HEK293 (cell line): ENCODE measurements around the gene RHOG.
A peak's percentile ranks its signal among the peaks of the same experiment; 100 is the strongest.

Experiments
- BCL11A ChIP-seq: fragments of 450-650 bp; formaldehyde crosslinking; IDR thresholded peaks from 2 replicates; pipeline ENCODE4 v1.5.1; 2016; ENCODE audit warnings: low read depth, missing biosample characterization, missing genetic modification characterization
- KLF1 ChIP-seq: fragments of 450-650 bp; formaldehyde crosslinking; IDR thresholded peaks from 2 replicates; pipeline ENCODE4 v1.5.1; 2016; ENCODE audit warnings: missing biosample characterization, missing genetic modification characterization
- KLF10 ChIP-seq: fragments of 450-650 bp; IDR thresholded peaks from 2 replicates; pipeline ENCODE4 v1.5.1; 2018; ENCODE audit warnings: missing biosample characterization, mild to moderate bottlenecking, missing genetic modification characterization
- KLF16 ChIP-seq: fragments of 450-650 bp; formaldehyde crosslinking; IDR thresholded peaks from 2 replicates; pipeline ENCODE4 v1.5.1; 2017; ENCODE audit warnings: missing biosample characterization, missing genetic modification characterization
- TRIM28 ChIP-seq: IDR thresholded peaks from 2 replicates; pipeline ENCODE4 v1.6.1; 2011; ENCODE audit warnings: low read length, control low read depth, borderline replicate concordance
- ZBTB1 ChIP-seq: fragments of 450-650 bp; formaldehyde crosslinking; IDR thresholded peaks from 2 replicates; pipeline ENCODE4 v1.5.1; 2016; ENCODE audit warnings: missing biosample characterization, missing genetic modification characterization
- ZBTB7A ChIP-seq: fragments of 450-650 bp; formaldehyde crosslinking; IDR thresholded peaks from 2 replicates; pipeline ENCODE4 v1.5.1; 2016; ENCODE audit warnings: low read depth, missing biosample characterization, missing genetic modification characterization
- ZEB2 ChIP-seq: fragments of 450-650 bp; formaldehyde crosslinking; IDR thresholded peaks from 2 replicates; pipeline ENCODE4 v1.5.1; 2016; ENCODE audit warnings: missing biosample characterization, missing genetic modification characterization
- ZNF140 ChIP-seq: fragments of 450-650 bp; formaldehyde crosslinking; IDR thresholded peaks from 2 replicates; pipeline ENCODE4 v1.5.1; 2016; ENCODE audit warnings: missing biosample characterization, missing genetic modification characterization
- ZNF146 ChIP-seq: fragments of 450-650 bp; formaldehyde crosslinking; IDR thresholded peaks from 2 replicates; pipeline ENCODE4 v1.5.1; 2016; ENCODE audit warnings: missing biosample characterization, missing genetic modification characterization
- ZNF169 ChIP-seq: fragments of 450-650 bp; formaldehyde crosslinking; IDR thresholded peaks from 2 replicates; pipeline ENCODE4 v1.5.1; 2016; ENCODE audit warnings: missing biosample characterization, missing genetic modification characterization
- ZNF239 ChIP-seq: fragments of 450-650 bp; formaldehyde crosslinking; IDR thresholded peaks from 2 replicates; pipeline ENCODE4 v1.5.1; 2016; ENCODE audit warnings: missing biosample characterization, missing genetic modification characterization
- ZNF366 ChIP-seq: fragments of 450-650 bp; formaldehyde crosslinking; conservative IDR thresholded peaks from 2 replicates; pipeline ENCODE4 v1.5.1; 2016; ENCODE audit warnings: missing biosample characterization, missing genetic modification characterization
- ZNF549 ChIP-seq: fragments of 450-650 bp; IDR thresholded peaks from 2 replicates; pipeline ENCODE4 v1.5.1; 2018; ENCODE audit warnings: missing biosample characterization, missing genetic modification characterization, mild to moderate bottlenecking, inconsistent platforms, moderate library complexity
- ZNF596 ChIP-seq: fragments of 450-650 bp; IDR thresholded peaks from 2 replicates; pipeline ENCODE4 v1.5.0; 2018; ENCODE audit warnings: missing biosample characterization, mild to moderate bottlenecking, missing genetic modification characterization, moderate library complexity
- ZNF629 ChIP-seq: fragments of 450-650 bp; formaldehyde crosslinking; IDR thresholded peaks from 2 replicates; pipeline ENCODE4 v1.5.1; 2017; ENCODE audit warnings: missing biosample characterization, missing genetic modification characterization
- ZSCAN16 ChIP-seq: fragments of 450-650 bp; formaldehyde crosslinking; IDR thresholded peaks from 2 replicates; pipeline ENCODE4 v1.5.1; 2016; ENCODE audit warnings: missing biosample characterization, missing genetic modification characterization
- TF ChIP-seq, protein P1 (sequence below): fragments of 450-650 bp; formaldehyde crosslinking; IDR thresholded peaks from 2 replicates; pipeline ENCODE4 v1.5.1; 2017; ENCODE audit warnings: missing biosample characterization, missing genetic modification characterization
- TF ChIP-seq, protein P2 (sequence below): fragments of 450-650 bp; formaldehyde crosslinking; IDR thresholded peaks from 2 replicates; pipeline ENCODE4 v1.5.1; 2016; ENCODE audit warnings: missing biosample characterization, missing genetic modification characterization
- TF ChIP-seq, protein P3 (sequence below): fragments of 450-650 bp; formaldehyde crosslinking; IDR thresholded peaks from 2 replicates; pipeline ENCODE4 v1.5.1; 2016; ENCODE audit warnings: missing biosample characterization, missing genetic modification characterization
- TF ChIP-seq, protein P4 (sequence below): fragments of 450-650 bp; IDR thresholded peaks from 2 replicates; pipeline ENCODE4 v1.5.1; 2018; ENCODE audit warnings: missing biosample characterization, missing genetic modification characterization
- TF ChIP-seq, protein P5 (sequence below): fragments of 450-650 bp; formaldehyde crosslinking; IDR thresholded peaks from 2 replicates; pipeline ENCODE4 v1.5.1; 2017; ENCODE audit warnings: missing biosample characterization, missing genetic modification characterization
- TF ChIP-seq, protein P6 (sequence below): fragments of 450-650 bp; formaldehyde crosslinking; IDR thresholded peaks from 2 replicates; pipeline ENCODE4 v1.5.1; 2017; ENCODE audit warnings: missing biosample characterization, missing genetic modification characterization
- TF ChIP-seq, protein P7 (sequence below): fragments of 450-650 bp; formaldehyde crosslinking; conservative IDR thresholded peaks from 2 replicates; pipeline ENCODE4 v1.5.1; 2016; ENCODE audit warnings: low read depth, missing biosample characterization, missing genetic modification characterization
- TF ChIP-seq, protein P8 (sequence below): IDR thresholded peaks from 2 replicates; pipeline ENCODE4 v1.6.1; 2011; ENCODE audit warnings: mild to moderate bottlenecking, low read depth, low read length, borderline replicate concordance

RHOG gene

DNA sequence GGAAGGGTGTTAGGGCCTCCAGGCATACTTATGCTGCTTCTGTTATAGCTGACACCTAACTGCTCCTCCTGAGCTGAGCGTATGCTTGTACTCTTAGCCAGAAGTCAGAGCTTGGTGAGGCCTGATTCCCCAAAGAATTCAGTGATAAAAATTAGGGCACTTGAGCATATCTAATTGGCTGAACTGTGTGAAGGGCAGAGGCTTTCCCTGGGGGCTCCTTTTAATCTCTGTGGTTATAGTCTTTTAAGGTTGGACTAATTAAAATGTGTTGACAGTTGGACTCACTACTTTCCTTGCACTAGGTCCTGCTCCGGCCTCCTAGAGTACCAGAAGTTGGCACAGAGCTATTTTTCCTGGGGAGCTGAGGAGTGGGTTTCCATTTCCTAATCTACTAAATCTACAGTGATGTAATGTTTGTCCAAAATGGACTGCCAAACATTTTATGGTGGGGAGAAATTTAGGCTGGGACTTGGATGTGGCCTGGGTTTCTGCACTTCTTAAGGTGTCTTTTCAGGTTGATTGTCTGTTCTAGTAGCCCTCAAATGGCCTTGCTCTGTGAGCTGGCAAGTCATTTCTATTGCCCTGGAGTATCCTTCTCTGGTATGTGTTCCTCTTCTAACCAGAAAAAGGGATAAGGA is 33.1 kb upstream of the RHOG start (continued):
- no peak for TF ChIP-seq BCL11A (tag by site-specific recombination)
- no peak for TF ChIP-seq ZNF549 (tag by site-specific recombination)
- no peak for TF ChIP-seq ZNF596 (tag by site-specific recombination)
- no peak for TF ChIP-seq ZNF239 (tag by site-specific recombination)
- TF ChIP-seq ZNF169 (tag by site-specific recombination): no peak
- TF ChIP-seq, protein P1, sequence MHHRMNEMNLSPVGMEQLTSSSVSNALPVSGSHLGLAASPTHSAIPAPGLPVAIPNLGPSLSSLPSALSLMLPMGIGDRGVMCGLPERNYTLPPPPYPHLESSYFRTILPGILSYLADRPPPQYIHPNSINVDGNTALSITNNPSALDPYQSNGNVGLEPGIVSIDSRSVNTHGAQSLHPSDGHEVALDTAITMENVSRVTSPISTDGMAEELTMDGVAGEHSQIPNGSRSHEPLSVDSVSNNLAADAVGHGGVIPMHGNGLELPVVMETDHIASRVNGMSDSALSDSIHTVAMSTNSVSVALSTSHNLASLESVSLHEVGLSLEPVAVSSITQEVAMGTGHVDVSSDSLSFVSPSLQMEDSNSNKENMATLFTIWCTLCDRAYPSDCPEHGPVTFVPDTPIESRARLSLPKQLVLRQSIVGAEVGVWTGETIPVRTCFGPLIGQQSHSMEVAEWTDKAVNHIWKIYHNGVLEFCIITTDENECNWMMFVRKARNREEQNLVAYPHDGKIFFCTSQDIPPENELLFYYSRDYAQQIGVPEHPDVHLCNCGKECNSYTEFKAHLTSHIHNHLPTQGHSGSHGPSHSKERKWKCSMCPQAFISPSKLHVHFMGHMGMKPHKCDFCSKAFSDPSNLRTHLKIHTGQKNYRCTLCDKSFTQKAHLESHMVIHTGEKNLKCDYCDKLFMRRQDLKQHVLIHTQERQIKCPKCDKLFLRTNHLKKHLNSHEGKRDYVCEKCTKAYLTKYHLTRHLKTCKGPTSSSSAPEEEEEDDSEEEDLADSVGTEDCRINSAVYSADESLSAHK (tag by site-specific recombination): peak; percentile 67
- no peak for TF ChIP-seq ZSCAN16 (tag by site-specific recombination)
- TF ChIP-seq ZNF366 (tag by site-specific recombination): peak; percentile 48; the same call in 1 of the 2 replicates
- no peak for TF ChIP-seq KLF16
- TF ChIP-seq TRIM28: peak; percentile 56; the same call in 1 of the 2 replicates
- TF ChIP-seq, protein P2, sequence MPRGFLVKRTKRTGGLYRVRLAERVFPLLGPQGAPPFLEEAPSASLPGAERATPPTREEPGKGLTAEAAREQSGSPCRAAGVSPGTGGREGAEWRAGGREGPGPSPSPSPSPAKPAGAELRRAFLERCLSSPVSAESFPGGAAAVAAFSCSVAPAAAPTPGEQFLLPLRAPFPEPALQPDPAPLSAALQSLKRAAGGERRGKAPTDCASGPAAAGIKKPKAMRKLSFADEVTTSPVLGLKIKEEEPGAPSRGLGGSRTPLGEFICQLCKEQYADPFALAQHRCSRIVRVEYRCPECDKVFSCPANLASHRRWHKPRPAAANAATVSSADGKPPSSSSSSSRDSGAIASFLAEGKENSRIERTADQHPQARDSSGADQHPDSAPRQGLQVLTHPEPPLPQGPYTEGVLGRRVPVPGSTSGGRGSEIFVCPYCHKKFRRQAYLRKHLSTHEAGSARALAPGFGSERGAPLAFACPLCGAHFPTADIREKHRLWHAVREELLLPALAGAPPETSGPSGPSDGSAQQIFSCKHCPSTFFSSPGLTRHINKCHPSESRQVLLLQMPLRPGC (tag by site-specific recombination): no peak
- TF ChIP-seq ZBTB7A: no peak
- no peak for TF ChIP-seq ZNF140 (tag by site-specific recombination)
- TF ChIP-seq, protein P3, sequence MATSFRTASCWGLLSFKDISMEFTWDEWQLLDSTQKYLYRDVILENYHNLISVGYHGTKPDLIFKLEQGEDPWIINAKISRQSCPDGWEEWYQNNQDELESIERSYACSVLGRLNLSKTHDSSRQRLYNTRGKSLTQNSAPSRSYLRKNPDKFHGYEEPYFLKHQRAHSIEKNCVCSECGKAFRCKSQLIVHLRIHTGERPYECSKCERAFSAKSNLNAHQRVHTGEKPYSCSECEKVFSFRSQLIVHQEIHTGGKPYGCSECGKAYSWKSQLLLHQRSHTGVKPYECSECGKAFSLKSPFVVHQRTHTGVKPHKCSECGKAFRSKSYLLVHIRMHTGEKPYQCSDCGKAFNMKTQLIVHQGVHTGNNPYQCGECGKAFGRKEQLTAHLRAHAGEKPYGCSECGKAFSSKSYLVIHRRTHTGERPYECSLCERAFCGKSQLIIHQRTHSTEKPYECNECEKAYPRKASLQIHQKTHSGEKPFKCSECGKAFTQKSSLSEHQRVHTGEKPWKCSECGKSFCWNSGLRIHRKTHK: no peak
- TF ChIP-seq, protein P4, sequence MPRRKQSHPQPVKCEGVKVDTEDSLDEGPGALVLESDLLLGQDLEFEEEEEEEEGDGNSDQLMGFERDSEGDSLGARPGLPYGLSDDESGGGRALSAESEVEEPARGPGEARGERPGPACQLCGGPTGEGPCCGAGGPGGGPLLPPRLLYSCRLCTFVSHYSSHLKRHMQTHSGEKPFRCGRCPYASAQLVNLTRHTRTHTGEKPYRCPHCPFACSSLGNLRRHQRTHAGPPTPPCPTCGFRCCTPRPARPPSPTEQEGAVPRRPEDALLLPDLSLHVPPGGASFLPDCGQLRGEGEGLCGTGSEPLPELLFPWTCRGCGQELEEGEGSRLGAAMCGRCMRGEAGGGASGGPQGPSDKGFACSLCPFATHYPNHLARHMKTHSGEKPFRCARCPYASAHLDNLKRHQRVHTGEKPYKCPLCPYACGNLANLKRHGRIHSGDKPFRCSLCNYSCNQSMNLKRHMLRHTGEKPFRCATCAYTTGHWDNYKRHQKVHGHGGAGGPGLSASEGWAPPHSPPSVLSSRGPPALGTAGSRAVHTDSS (tag by site-specific recombination): no peak
- TF ChIP-seq, protein P5, sequence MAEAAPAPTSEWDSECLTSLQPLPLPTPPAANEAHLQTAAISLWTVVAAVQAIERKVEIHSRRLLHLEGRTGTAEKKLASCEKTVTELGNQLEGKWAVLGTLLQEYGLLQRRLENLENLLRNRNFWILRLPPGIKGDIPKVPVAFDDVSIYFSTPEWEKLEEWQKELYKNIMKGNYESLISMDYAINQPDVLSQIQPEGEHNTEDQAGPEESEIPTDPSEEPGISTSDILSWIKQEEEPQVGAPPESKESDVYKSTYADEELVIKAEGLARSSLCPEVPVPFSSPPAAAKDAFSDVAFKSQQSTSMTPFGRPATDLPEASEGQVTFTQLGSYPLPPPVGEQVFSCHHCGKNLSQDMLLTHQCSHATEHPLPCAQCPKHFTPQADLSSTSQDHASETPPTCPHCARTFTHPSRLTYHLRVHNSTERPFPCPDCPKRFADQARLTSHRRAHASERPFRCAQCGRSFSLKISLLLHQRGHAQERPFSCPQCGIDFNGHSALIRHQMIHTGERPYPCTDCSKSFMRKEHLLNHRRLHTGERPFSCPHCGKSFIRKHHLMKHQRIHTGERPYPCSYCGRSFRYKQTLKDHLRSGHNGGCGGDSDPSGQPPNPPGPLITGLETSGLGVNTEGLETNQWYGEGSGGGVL (tag by site-specific recombination): no peak
- no peak for TF ChIP-seq KLF1 (tag by site-specific recombination)
- TF ChIP-seq KLF10: peak; percentile 82
- TF ChIP-seq, protein P6, sequence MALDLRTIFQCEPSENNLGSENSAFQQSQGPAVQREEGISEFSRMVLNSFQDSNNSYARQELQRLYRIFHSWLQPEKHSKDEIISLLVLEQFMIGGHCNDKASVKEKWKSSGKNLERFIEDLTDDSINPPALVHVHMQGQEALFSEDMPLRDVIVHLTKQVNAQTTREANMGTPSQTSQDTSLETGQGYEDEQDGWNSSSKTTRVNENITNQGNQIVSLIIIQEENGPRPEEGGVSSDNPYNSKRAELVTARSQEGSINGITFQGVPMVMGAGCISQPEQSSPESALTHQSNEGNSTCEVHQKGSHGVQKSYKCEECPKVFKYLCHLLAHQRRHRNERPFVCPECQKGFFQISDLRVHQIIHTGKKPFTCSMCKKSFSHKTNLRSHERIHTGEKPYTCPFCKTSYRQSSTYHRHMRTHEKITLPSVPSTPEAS (tag by site-specific recombination): no peak
- TF ChIP-seq ZNF629 (tag by site-specific recombination): peak; percentile 57
- TF ChIP-seq, protein P7, sequence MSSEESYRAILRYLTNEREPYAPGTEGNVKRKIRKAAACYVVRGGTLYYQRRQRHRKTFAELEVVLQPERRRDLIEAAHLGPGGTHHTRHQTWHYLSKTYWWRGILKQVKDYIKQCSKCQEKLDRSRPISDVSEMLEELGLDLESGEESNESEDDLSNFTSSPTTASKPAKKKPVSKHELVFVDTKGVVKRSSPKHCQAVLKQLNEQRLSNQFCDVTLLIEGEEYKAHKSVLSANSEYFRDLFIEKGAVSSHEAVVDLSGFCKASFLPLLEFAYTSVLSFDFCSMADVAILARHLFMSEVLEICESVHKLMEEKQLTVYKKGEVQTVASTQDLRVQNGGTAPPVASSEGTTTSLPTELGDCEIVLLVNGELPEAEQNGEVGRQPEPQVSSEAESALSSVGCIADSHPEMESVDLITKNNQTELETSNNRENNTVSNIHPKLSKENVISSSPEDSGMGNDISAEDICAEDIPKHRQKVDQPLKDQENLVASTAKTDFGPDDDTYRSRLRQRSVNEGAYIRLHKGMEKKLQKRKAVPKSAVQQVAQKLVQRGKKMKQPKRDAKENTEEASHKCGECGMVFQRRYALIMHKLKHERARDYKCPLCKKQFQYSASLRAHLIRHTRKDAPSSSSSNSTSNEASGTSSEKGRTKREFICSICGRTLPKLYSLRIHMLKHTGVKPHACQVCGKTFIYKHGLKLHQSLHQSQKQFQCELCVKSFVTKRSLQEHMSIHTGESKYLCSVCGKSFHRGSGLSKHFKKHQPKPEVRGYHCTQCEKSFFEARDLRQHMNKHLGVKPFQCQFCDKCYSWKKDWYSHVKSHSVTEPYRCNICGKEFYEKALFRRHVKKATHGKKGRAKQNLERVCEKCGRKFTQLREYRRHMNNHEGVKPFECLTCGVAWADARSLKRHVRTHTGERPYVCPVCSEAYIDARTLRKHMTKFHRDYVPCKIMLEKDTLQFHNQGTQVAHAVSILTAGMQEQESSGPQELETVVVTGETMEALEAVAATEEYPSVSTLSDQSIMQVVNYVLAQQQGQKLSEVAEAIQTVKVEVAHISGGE: no peak
- TF ChIP-seq ZBTB1 (tag by site-specific recombination): no peak
- TF ChIP-seq ZNF146 (tag by site-specific recombination): no peak
- TF ChIP-seq, protein P8, sequence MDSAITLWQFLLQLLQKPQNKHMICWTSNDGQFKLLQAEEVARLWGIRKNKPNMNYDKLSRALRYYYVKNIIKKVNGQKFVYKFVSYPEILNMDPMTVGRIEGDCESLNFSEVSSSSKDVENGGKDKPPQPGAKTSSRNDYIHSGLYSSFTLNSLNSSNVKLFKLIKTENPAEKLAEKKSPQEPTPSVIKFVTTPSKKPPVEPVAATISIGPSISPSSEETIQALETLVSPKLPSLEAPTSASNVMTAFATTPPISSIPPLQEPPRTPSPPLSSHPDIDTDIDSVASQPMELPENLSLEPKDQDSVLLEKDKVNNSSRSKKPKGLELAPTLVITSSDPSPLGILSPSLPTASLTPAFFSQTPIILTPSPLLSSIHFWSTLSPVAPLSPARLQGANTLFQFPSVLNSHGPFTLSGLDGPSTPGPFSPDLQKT: no peak
- TF ChIP-seq ZEB2 (tag by site-specific recombination): no peak
